Natural killer cell (primary cell): ENCODE data around the gene LPIN3. TPM values are rescaled to one million over a fixed set of nuclear protein-coding genes. Genes with fewer than 3 reads are reported as not detected.

Experiments
- ATAC-seq, 3 donors: fragments of 150-1000 bp in 2 of 3; fragments of 200-7000 bp in 1 of 3; cut with Tn5 transposase; 1 replicate in 1 of 3; 2 replicates in 2 of 3; pipeline ENCODE4 v1.10.0; 2021; ENCODE audit warnings: mild to moderate bottlenecking in 2 of 3, moderate library complexity in 2 of 3
- DNase-seq, 2 donors: peaks; one replicate each; pipeline versions ENCODE4 v3.0.0 to v3.0.0-alpha.2; 2013 to 2021; ENCODE audit warnings: mixed read lengths in 1 of 2
- H3K27ac ChIP-seq: one replicate; pipeline ENCODE4 v1.5.1; 2013; ENCODE audit warnings: mild to moderate bottlenecking, low read length
- H3K27me3 ChIP-seq: one replicate; pipeline ENCODE4 v1.6.1; 2013; ENCODE audit warnings: low read length; ENCODE audit not compliant: control insufficient read depth, insufficient read depth
- H3K36me3 ChIP-seq: one replicate; pipeline ENCODE4 v1.6.1; 2013; ENCODE audit warnings: low read length; ENCODE audit not compliant: control insufficient read depth, insufficient read depth
- H3K4me1 ChIP-seq: one replicate; pipeline ENCODE4 v1.6.1; 2013; ENCODE audit warnings: low read length; ENCODE audit not compliant: control insufficient read depth, insufficient read depth
- H3K4me3 ChIP-seq: one replicate; pipeline ENCODE4 v1.5.1; 2013; ENCODE audit warnings: low read length
- H3K9me3 ChIP-seq: one replicate; pipeline ENCODE4 v1.6.1; 2013; ENCODE audit warnings: low read length; ENCODE audit not compliant: control insufficient read depth, insufficient read depth
- H3K27ac Mint-ChIP-seq, 2 donors: one replicate each; pipeline ENCODE4 v1.8.0; 2022; ENCODE audit warnings: mild to moderate bottlenecking in 2 of 2, mixed read lengths in 2 of 2, moderate library complexity in 1 of 2
- H3K27me3 Mint-ChIP-seq, 2 donors: one replicate each; pipeline ENCODE4 v1.8.0; 2022; ENCODE audit warnings: low read depth in 2 of 2, mixed read lengths in 2 of 2
- H3K36me3 Mint-ChIP-seq: one replicate; pipeline ENCODE4 v1.8.0; 2022; ENCODE audit warnings: mixed read lengths
- H3K4me1 Mint-ChIP-seq, 2 donors: one replicate each; pipeline ENCODE4 v1.8.0; 2022; ENCODE audit warnings: mixed read lengths in 2 of 2
- H3K4me3 Mint-ChIP-seq: one replicate; pipeline ENCODE4 v1.8.0; 2022; ENCODE audit warnings: mild to moderate bottlenecking, moderate library complexity, mixed read lengths
- H3K9me3 Mint-ChIP-seq, 2 donors: one replicate each; pipeline ENCODE4 v1.8.0; 2022; ENCODE audit warnings: mixed read lengths in 2 of 2
- WGBS: methylation state at CpG from one replicate; pipeline ENCODE4 v1.1.7; 2013; ENCODE audit warnings: missing lambda C conversion rate; ENCODE audit not compliant: insufficient coverage; 5-methylcytosine and 5-hydroxymethylcytosine counted together
- intact Hi-C: fragments of 100-400 bp; cut with micrococcal nuclease; formaldehyde crosslinking; loops from one replicate; pipeline ENCODE4 v1.14.2; 2022
- total RNA-seq, 4 donors: library from RNA; stranded (reverse); fragments of 120-200 nt in 1 of 4; gene quantifications; one replicate each; pipeline versions ENCODE4 v1.2.3 to v1.2.4, GENCODE V29; 2013 to 2022
- TF ChIP-seq, protein P1 (sequence below): fragments of 200-600 bp; IDR thresholded peaks from one replicate; pipeline ENCODE4 v1.8.0; 2022; ENCODE audit warnings: antibody characterized with exemption

LPIN3 gene
- total RNA-seq, 3 donors from 2014 or later (not counting 1 experiment from before 2014, with no cell fraction given) = 0.07 to 0.28 TPM; not detected in 1

DNA sequence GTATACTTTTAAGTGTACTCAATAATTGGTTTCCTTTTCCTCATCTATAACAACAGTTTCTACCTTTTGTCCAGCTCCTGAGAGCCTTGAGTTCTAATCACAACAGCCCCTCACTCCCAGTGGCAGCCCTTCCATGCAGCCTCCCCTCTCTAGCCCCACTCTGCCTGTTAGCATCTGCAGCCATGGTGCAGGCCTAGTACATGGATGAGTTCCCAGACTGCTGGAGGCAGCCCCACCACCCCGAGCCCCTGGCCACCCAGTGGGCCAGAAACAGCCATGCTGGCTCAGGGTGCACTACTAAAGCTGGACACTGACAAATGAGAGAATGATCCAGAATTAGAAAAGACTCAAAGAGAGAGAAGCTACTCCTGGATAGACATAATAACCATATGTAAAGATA is 9.7 kb upstream of the LPIN3 start:
- Mint-ChIP-seq H3K27ac (no peak overlapping the region), H3K4me3 (no peak overlapping the region), H3K36me3 (no peaks in the 10 kb centered on the region), H3K9me3 (no peaks in the 10 kb centered on the region), H3K4me1 (peaks cover 12 to 24% of the 10 kb centered on the region in 2 donors), H3K27me3 (peaks cover 4 to 7% of the 10 kb centered on the region in 2 donors)
- TF ChIP-seq, protein P1, sequence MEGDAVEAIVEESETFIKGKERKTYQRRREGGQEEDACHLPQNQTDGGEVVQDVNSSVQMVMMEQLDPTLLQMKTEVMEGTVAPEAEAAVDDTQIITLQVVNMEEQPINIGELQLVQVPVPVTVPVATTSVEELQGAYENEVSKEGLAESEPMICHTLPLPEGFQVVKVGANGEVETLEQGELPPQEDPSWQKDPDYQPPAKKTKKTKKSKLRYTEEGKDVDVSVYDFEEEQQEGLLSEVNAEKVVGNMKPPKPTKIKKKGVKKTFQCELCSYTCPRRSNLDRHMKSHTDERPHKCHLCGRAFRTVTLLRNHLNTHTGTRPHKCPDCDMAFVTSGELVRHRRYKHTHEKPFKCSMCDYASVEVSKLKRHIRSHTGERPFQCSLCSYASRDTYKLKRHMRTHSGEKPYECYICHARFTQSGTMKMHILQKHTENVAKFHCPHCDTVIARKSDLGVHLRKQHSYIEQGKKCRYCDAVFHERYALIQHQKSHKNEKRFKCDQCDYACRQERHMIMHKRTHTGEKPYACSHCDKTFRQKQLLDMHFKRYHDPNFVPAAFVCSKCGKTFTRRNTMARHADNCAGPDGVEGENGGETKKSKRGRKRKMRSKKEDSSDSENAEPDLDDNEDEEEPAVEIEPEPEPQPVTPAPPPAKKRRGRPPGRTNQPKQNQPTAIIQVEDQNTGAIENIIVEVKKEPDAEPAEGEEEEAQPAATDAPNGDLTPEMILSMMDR = no peak
- Histone ChIP-seq H3K9me3 (no peaks in the 10 kb centered on the region), H3K4me3 (no peak overlapping the region), H3K27ac (no peak overlapping the region), H3K27me3 (no peaks in the 10 kb centered on the region), H3K36me3 (no peaks in the 10 kb centered on the region), H3K4me1 (peaks cover 12% of the 10 kb centered on the region)
- no peak for ATAC-seq
- no peak for DNase-seq
- 85% methylated on average over 1 of the region's 1 CpG for WGBS
- intact Hi-C loops = no loop called here

GRCh38 chr20:41331731-41332130 is 8.9 kb upstream of the LPIN3 start:
- ATAC-seq = no peak

DNA sequence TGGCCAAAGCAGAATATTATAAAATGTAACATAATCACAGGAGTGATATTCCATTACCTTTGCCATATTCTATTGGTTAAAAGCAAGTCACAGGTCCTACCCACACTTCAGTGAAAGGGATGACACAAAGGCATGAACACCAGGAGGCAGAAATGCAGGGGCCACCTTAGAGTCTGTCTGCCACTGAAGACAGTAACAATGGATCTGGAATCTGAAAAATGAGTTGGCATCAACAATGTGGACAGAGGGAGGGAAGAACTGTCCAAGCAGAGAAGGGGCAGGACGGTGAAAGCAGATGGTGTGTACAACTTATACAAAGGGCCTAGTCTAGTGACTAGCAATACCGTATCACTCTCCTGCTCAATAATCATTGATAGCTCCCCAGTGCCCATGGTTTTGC is 6.6 kb upstream of the LPIN3 start:
- 92% methylated on average over 2 of the region's 2 CpGs for WGBS
- Histone ChIP-seq H3K36me3 (no peaks in the 10 kb centered on the region), H3K4me3 (no peak overlapping the region), H3K27me3 (no peaks in the 10 kb centered on the region), H3K27ac (no peak overlapping the region), H3K9me3 (no peaks in the 10 kb centered on the region), H3K4me1 (peaks cover 12% of the 10 kb centered on the region)
- peaks cover 4 to 7% of the 10 kb centered on the region in 2 donors for H3K27me3 Mint-ChIP-seq
- H3K27ac Mint-ChIP-seq = no peak overlapping the region
- no peak overlapping the region for H3K4me3 Mint-ChIP-seq
- peaks cover 10 to 20% of the 10 kb centered on the region in 2 donors for H3K4me1 Mint-ChIP-seq
- H3K36me3 Mint-ChIP-seq = no peaks in the 10 kb centered on the region
- no peak for DNase-seq
- TF ChIP-seq, protein P1 = no peak
- intact Hi-C loops = no loop called here
- ATAC-seq = no peak
- no peaks in the 10 kb centered on the region for H3K9me3 Mint-ChIP-seq

More at GRCh38 chr20:41331731-41332130, 8.9 kb upstream of the LPIN3 start:
- Histone ChIP-seq H3K27ac (no peak overlapping the region), H3K4me1 (peaks cover 12% of the 10 kb centered on the region), H3K4me3 (no peak overlapping the region), H3K36me3 (no peaks in the 10 kb centered on the region), H3K27me3 (no peaks in the 10 kb centered on the region), H3K9me3 (no peaks in the 10 kb centered on the region)
- H3K27me3 Mint-ChIP-seq = peaks cover 4 to 7% of the 10 kb centered on the region in 2 donors
- H3K4me1 Mint-ChIP-seq = peaks cover 12 to 24% of the 10 kb centered on the region in 2 donors
- 90% methylated on average over 4 of the region's 4 CpGs for WGBS
- no peak for DNase-seq
- TF ChIP-seq, protein P1 = no peak
- H3K9me3 Mint-ChIP-seq = no peaks in the 10 kb centered on the region
- no peaks in the 10 kb centered on the region for H3K36me3 Mint-ChIP-seq
- H3K27ac Mint-ChIP-seq = no peak overlapping the region
- no peak overlapping the region for H3K4me3 Mint-ChIP-seq
- intact Hi-C loops = no loop called here
